GM21786 (cell line): Measurements from ENCODE around the gene OS9.
"Not testable (repeated sequence)": the region's sequence is repeated elsewhere in the genome, so short reads cannot be mapped to it uniquely, and the experiment has no call there.

Experiments used
- ATAC-seq: cut with Tn5 transposase; IDR thresholded peaks from one replicate; pipeline ENCODE4 v1.9.1; 2021; ENCODE audit not compliant: unreplicated experiment

The OS9 gene

DNA sequence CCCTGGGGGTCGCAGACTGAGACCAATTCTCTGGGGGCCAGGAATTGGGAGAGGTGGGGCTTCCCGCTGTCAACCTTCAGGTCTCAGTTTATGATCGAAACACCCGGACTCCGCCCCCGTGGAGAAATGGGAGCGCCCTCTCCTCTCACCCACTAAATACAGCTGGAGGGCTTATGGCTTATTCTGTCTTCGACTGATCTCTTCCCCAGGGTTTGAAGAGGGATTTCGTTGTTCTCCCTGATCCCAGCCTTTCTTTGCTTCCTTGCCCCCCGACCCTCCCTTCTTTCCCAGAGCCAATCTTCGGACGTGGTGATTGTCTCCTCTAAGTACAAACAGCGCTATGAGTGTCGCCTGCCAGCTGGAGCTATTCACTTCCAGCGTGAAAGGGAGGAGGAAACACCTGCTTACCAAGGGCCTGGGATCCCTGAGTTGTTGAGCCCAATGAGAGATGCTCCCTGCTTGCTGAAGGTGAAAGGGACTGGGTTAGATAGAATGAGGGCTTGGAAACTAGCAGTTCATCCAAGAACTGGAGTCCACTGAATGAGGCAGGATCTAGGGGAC lies 607 bp downstream of the OS9 start:
- no peak for ATAC-seq

DNA sequence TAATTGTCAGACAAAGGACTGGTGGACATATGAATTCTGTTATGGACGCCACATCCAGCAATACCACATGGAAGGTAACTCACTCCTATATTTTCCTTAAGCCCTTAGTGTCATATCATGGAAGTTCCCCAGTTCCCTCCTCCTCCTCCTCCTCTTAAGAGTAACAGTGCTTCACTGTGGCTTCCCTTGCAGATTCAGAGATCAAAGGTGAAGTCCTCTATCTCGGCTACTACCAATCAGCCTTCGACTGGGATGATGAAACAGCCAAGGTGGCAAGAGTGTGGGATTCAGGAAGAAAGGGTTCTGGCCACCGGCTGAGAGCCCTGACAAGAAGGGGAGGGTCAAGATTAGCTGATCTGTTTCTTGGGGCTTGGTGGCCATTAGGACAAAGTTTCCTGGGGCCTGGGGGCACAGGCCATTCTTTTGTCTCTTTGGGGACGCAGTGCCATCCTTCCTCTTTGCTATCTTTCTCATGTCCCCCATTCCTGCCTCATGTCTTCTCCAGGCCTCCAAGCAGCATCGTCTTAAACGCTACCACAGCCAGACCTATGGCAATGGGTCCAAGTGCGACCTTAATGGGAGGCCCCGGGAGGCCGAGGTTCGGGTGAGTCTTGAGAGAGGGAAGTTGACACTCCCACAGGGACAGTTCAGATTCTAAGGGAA lies 2.0 kb downstream of the OS9 start:
- no peak for ATAC-seq

DNA sequence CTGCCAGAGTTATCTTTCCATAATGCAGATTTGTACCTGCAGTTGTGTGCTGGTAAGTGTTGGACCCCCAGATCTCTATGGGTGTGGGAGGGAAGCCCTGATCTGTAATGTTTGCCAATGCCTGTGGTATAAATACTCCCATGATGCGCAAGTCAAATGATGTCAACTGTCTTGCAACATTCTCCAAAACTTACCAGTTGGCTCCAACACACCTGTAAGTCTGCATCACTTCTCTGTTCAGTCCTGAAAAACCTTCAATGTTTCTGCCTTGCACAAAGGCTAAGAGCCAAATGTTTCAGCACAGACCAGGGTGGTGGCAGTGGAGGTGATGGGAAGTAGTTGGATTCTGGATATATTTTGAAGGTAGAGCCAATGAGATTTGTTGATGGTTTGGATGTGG lies 3.1 kb downstream of the OS9 start:
- ATAC-seq, result no peak

DNA sequence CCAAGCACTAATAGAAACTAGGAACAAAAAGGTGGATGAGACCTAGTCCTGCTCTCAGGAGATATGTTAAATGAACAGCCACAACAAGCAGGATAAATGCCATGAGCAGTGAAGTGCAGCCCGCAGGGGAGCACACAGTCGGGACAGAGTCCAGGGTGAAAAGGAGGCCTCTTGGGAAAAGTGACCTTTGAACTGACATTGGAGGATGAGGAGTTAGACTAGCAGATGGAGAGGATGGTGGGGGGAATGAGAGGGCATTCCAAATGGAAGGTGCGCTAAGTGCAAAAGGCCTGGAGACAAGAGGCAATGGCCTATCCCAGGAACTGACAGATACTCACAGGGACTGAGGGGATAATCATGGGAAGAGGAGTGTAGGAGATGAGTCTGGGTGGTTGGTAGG lies 4.5 kb downstream of the OS9 start:
- no peak for ATAC-seq

DNA sequence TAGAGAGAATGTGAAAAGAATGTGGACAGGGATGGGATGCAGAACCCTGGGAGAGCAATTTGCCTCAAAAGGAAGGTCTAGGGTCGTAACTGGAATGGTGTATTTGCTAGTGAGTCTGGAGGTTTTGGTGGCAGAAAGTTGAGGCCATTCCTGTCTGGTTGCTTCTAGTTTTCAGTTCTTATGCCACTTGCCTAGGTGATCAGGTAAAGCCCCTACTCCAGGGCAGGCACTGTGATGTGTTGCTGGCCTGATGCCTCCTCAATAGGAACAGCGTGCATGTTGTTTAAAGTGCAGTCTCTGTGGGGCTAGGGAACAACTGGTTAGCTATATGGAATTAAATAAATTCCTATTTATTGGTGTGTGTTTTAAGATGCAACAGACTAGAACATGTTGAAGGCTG lies 6.4 kb downstream of the OS9 start:
- no peak for ATAC-seq

GRCh38 chr12:57707250-57707649 lies 13.3 kb downstream of the OS9 start:
- no peak for ATAC-seq

DNA sequence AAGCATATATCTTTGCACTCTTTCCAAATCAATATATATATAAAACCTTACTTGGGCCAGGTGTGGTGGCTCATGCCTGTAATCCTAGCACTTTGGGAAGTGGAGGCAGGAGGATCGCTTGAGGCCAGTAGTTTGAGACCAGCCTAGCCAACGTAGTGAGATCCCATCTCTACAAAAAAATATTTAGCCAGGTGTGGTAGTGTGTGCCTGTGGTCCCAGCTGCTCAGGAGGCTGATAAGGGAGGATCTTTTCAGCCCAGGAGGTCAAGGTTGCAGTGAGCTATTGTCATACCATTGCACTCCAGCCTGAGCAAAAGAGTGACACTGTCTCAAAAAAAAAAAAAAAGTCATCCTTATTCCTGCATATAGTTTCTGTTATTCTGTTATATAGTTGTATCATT lies 14.4 kb downstream of the OS9 start:
- no peak for ATAC-seq

- no peak for ATAC-seq
Measured at GRCh38 chr12:57712701-57713100, 18.8 kb downstream of the OS9 start.

DNA sequence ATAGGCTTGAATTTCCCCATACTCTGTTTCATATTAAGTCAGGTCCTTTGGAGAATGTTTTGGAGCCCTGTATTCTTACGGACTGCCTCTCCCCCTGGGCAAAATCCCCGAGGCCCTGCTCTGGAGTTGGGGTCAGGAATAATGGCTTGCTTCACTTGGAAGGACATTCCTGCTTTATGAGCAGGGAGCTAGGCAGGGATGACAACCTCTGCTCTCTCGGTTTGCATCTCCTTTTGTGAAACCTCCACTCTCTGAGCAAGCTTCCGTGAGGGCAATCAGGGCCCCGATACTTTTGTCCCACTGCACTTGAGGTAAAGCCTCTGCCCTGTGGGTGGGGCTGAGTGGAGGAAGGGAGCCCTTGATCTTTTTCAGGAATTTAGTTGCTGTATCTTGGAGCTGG lies 19.3 kb downstream of the OS9 start:
- no peak for ATAC-seq

DNA sequence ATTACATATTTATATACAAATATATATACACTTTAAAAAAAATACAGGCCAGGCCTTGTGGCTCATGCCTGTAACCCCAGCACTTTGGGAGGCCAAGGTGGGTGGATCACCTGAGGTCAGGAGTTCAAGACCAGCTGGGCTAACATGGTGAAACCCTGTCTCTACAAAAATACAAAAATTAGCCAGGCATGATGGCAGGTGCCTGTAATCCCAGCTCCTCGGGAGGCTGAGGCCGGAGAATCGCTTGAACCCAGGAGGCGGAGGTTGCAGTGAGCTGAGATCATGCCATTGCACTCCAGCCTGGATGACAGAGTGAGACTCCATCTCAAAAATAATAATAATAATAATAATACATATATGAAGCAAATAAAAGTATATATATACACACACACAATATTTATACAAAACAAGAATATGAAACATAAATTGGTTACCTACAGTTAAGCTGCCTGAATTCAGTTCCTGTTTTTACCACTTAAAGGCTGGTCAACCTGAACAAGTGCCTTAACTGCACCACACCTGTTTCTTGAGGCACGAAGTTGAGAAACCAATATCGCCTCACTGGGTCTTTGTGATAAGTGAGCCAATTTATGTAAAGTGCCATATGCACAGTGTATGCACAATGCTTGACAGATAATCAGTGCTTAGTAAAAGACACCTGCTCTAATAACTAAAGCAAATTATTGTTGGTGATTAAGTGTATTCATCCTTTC lies 21.3 kb downstream of the OS9 start:
- ATAC-seq, result not testable (repeated sequence)

- ATAC-seq, result no peak
Measured at GRCh38 chr12:57715786-57716185, 21.9 kb downstream of the OS9 start.

GRCh38 chr12:57716305-57716704 lies 22.4 kb downstream of the OS9 start:
- no peak for ATAC-seq

GRCh38 chr12:57717131-57717530 lies 23.2 kb downstream of the OS9 start:
- ATAC-seq, result no peak

GRCh38 chr12:57717846-57718640 lies 24.1 kb downstream of the OS9 start:
- ATAC-seq, result no peak

DNA sequence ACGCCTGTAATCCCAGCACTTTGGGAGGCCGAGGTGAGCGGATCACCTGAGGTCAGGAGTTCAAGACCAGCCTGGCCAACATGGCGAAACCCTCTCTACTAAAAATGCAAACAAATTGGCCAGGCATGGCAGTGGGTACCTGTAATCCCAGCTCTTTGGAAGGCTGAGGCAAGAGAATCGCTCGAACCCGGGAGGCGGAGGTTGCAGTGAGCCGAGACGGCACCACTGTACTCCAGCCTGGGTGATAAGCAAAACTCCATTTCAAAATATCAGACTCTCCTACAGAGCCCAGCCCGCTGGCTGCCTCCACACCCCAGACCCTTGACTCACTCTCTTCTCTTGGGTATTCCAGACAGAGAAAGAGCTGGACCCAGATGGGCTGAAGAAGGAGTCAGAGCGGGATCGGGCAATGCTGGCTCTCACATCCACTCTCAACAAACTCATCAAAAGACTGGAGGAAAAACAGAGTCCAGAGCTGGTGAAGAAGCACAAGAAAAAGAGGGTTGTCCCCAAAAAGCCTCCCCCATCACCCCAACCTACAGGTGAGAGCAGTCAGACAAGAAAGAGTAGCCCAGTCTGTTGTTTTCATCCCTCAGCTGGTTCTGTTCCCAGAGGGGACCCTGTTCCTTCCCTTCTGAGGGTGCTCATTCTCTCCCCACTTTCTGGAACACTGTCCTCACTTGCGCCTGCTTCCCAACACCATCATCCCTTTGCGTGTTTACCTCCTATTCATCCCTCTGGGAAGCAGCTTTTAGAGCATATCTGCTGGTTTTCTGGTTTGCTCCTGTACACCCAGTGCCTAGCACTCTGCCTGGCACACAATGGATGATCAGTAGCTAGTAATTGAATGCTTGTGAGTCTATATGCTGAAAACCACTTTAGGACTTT lies 25.0 kb downstream of the OS9 start:
- no peak for ATAC-seq

DNA sequence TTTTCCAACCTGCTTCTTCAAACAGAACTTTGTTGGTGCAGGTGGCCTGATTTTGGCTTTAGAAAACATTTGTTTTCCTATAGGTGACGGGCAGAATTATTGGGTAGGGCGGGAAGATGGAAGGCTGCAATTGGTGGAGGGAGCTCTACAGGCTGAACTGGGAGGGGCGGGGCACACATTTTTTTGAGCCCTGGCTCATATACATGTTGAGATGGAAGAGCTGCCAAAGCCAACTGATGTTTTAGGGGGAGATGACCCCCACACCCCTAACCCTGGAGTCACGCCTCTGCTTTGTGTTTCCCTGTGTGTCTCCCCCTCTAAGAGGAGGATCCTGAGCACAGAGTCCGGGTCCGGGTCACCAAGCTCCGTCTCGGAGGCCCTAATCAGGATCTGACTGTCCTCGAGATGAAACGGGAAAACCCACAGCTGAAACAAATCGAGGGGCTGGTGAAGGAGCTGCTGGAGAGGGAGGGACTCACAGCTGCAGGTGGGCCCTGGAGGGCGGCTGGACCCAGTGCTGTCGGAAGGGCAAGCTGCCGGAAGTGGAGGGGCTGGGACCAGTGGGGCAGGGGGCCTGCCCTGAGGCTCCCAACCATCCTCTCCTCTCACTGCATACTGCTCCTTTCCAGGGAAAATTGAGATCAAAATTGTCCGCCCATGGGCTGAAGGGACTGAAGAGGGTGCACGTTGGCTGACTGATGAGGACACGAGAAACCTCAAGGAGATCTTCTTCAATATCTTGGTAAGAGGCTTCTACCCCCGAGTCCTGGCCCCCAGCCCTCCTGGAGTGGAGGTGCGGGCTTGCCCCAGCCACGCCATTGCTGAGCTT lies 26.1 kb downstream of the OS9 start:
- no peak for ATAC-seq

- no peak for ATAC-seq
Measured at GRCh38 chr12:57720606-57721595, 27.0 kb downstream of the OS9 start.

DNA sequence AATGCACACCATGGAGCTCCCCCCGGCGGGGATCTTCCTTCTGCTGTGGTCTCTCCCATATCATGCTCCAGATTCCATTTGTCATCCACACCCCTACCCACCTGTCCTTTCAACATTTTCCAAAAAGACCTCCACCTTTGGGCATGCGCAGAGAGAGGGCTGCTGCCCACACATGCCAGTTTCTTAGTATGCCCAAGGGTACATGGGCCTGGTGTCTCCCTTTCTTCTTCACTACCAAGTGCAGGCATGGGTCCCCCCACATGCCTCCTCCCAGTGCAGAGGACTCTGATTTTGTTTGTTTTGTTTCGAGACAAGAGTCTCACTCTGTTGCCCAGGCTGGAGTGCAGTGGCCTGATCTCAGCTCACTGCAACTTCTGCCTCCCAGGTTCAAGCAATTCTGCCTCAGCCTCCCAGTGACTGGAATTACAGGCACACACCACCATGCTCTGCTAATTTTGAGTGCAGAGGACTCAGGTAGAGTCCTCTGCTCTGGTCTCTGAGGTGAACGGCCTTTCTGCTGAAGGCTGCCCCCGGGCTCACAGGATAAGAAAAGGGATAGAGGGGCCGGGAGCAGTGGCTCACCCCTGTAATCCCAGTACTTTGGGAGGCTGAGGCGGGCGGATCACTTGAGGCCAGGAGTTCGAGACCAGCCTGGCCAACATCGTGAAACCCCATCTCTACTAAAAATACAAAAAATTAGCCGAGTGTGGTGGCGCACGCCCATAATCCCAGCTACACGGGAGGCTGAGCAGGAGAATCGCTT lies 28.1 kb downstream of the OS9 start:
- not testable (repeated sequence) for ATAC-seq
